ENCODE results near the gene IL1RAPL1.

DNA sequence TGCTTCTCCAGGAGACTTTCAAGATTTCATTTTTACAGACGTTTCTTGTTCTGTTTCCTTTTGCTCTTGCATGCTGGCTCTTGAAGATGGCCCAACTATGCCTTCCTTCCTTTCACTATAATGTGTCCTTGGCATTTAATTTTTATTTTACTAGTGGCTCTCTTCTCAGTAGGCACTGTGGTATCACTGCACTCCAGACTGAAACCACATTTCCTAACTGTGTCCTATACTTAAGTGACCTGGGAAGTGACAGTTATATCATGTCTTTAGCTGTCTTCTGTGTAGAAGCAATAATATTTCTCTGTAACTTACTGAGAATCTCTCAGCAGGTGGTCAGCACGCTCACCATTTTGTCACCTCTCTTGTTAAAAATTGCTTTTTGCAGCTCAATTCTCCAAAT is 168.9 kb downstream of the IL1RAPL1 start:
- TF ChIP-seq, protein P1, sequence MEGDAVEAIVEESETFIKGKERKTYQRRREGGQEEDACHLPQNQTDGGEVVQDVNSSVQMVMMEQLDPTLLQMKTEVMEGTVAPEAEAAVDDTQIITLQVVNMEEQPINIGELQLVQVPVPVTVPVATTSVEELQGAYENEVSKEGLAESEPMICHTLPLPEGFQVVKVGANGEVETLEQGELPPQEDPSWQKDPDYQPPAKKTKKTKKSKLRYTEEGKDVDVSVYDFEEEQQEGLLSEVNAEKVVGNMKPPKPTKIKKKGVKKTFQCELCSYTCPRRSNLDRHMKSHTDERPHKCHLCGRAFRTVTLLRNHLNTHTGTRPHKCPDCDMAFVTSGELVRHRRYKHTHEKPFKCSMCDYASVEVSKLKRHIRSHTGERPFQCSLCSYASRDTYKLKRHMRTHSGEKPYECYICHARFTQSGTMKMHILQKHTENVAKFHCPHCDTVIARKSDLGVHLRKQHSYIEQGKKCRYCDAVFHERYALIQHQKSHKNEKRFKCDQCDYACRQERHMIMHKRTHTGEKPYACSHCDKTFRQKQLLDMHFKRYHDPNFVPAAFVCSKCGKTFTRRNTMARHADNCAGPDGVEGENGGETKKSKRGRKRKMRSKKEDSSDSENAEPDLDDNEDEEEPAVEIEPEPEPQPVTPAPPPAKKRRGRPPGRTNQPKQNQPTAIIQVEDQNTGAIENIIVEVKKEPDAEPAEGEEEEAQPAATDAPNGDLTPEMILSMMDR (IDR thresholded peaks at IDR 0.05; ENCODE audit: insufficient read depth, low read length, poor library complexity, severe bottlenecking): no peak
- no peak for TF ChIP-seq EZH2phosphoT487 (conservative IDR thresholded peaks at IDR 0.05; ENCODE audit: low read length)
